HepG2 (cell line): Measurements from ENCODE around the gene TEKT5. TPM values are rescaled to one million over a fixed set of nuclear protein-coding genes. Genes with fewer than 3 reads are reported as not detected.
A peak's percentile ranks its signal among the peaks of the same experiment; 100 is the strongest.

ENCODE experiments used
- FOXC1 ChIP-seq: sonication (generic); formaldehyde crosslinking; IDR thresholded peaks from 2 replicates; pipeline ENCODE4 v1.8.0; 2022; ENCODE audit warnings: mild to moderate bottlenecking, missing genetic modification reagents, borderline replicate concordance
- NR1H2 ChIP-seq: sonication (generic); formaldehyde crosslinking; IDR thresholded peaks from 2 replicates; pipeline ENCODE4 v1.8.1; 2022; ENCODE audit warnings: low read depth, missing genetic modification reagents, borderline replicate concordance
- RNF2 ChIP-seq: fragments of 450-650 bp; conservative IDR thresholded peaks from 2 replicates; pipeline ENCODE4 v1.6.1; 2016; ENCODE audit warnings: low read depth
- SPEN ChIP-seq: sonication (generic); formaldehyde crosslinking; IDR thresholded peaks from 2 replicates; pipeline ENCODE4 v1.5.1; 2020; ENCODE audit warnings: low read depth, mild to moderate bottlenecking, missing genetic modification reagents
- ZFP90 ChIP-seq: sonication (generic); formaldehyde crosslinking; IDR thresholded peaks from 2 replicates; pipeline ENCODE4 v1.8.0; 2022; ENCODE audit warnings: missing genetic modification reagents, mild to moderate bottlenecking, inconsistent platforms, borderline replicate concordance
- ZNF101 ChIP-seq: sonication (generic); formaldehyde crosslinking; IDR thresholded peaks from 2 replicates; pipeline ENCODE4 v1.4.0; 2020; ENCODE audit warnings: mild to moderate bottlenecking, low read depth, missing genetic modification reagents, borderline replicate concordance
- ZNF441 ChIP-seq: sonication (generic); formaldehyde crosslinking; IDR thresholded peaks from 2 replicates; pipeline ENCODE4 v1.7.0; 2021; ENCODE audit warnings: missing genetic modification reagents, borderline replicate concordance
- ZNF737 ChIP-seq: sonication (generic); formaldehyde crosslinking; IDR thresholded peaks from 2 replicates; pipeline ENCODE4 v1.5.0; 2020; ENCODE audit warnings: missing genetic modification reagents, mild to moderate bottlenecking, borderline replicate concordance
- polyA plus RNA-seq, 8 experiments: library from polyadenylated mRNA; depleted of rRNA in 3 of 8; stranded (reverse) in 7 of 8; unstranded in 1 of 8; fragments of >200 nt; fragmentation: Illumina TruSeq in 4 of 8; extraction: Trizol in 4 of 8; gene quantifications; 2 replicates each; pipeline versions ENCODE4 v1.2.1 to v1.2.3, GENCODE V29; 2011 to 2016; ENCODE audit warnings: low read depth in 4 of 8, missing spikeins in 1 of 8, mixed read lengths in 1 of 8; ENCODE audit not compliant: insufficient read depth in 1 of 8
- total RNA-seq, 5 experiments: library from RNA; depleted of rRNA; stranded (reverse); fragments of >200 nt; fragmentation: Illumina TruSeq; extraction: Trizol; gene quantifications; 2 replicates each; pipeline ENCODE4 v1.2.3, GENCODE V29; 2016; ENCODE audit warnings: low read depth in 1 of 5
- TF ChIP-seq, protein P1 (sequence below): sonication (generic); formaldehyde crosslinking; IDR thresholded peaks from 2 replicates; pipeline ENCODE4 v1.4.0; 2020; ENCODE audit warnings: mild to moderate bottlenecking, low read depth, missing genetic modification reagents
- TF ChIP-seq, protein P2 (sequence below): IDR thresholded peaks from 2 replicates; pipeline ENCODE4 v1.6.1; 2018; ENCODE audit warnings: missing genetic modification reagents
- TF ChIP-seq, protein P3 (sequence below): sonication (generic); formaldehyde crosslinking; conservative IDR thresholded peaks from 2 replicates; pipeline ENCODE4 v1.8.0; 2022; ENCODE audit warnings: missing genetic modification reagents
- TF ChIP-seq, protein P4 (sequence below): sonication (generic); formaldehyde crosslinking; IDR thresholded peaks from 2 replicates; pipeline ENCODE4 v1.9.0; 2021; ENCODE audit warnings: missing genetic modification reagents, borderline replicate concordance
- TF ChIP-seq, protein P5 (sequence below): sonication (generic); formaldehyde crosslinking; IDR thresholded peaks from 2 replicates; pipeline ENCODE4 v1.9.0; 2021; ENCODE audit warnings: missing genetic modification reagents, mild to moderate bottlenecking, borderline replicate concordance
- TF ChIP-seq, protein P6 (sequence below): sonication (generic); formaldehyde crosslinking; IDR thresholded peaks from 2 replicates; pipeline ENCODE4 v1.4.0; 2020; ENCODE audit warnings: missing genetic modification reagents

Gene TEKT5
- total and polyA plus RNA-seq, 2 of the 13 experiments (the other 11 are each of a cell fraction or from before 2014, with no cell fraction given), result 0.16 TPM; not detected in 1

DNA sequence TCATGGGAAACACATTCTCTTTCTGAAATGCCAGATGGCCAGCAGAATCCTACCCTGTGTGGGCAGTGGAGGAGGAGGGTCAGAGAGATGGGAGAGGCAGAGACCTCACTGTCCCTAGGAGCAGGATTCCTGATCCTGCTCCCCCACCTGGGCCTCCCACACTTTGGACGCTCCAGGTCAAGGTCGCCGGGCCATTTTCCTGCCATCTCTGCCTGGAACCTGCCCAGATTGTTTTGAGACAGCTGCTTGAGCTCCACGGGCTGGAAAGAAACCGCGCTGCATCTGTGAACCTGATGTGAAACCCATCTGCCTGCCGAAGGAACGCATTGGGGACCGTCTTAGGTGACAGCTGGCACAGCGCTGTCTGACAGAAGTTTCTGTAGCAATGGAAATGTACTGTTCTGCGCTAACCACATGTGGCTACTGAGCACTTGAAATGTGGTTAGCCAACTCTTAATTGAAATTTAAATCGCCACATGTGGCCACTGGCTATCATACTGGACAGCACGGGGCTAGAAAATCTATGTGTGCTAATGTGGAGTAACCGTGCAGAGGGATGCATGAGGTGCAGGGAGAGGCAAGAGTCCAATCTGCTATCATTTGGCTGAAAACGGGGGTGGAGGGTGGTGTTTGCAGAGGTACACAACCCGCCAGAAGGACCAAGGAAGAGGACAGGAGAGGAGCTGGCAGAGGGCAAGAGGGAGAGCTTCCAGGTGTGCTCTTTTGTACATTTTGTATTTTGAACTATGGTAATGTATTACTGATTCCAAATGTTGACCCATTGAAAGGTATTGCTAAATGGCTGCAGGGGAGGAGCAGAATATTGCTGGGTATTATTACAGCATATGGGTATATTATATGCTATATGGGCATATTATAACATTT lies 33.5 kb upstream of the TEKT5 start (continued):
- TF ChIP-seq, protein P1, sequence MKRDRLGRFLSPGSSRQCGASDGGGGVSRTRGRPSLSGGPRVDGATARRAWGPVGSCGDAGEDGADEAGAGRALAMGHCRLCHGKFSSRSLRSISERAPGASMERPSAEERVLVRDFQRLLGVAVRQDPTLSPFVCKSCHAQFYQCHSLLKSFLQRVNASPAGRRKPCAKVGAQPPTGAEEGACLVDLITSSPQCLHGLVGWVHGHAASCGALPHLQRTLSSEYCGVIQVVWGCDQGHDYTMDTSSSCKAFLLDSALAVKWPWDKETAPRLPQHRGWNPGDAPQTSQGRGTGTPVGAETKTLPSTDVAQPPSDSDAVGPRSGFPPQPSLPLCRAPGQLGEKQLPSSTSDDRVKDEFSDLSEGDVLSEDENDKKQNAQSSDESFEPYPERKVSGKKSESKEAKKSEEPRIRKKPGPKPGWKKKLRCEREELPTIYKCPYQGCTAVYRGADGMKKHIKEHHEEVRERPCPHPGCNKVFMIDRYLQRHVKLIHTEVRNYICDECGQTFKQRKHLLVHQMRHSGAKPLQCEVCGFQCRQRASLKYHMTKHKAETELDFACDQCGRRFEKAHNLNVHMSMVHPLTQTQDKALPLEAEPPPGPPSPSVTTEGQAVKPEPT (CRISPR knock-in tag), result 0 out of 2 replicates have a peak, but pooled peaks have one; percentile 80
- TF ChIP-seq ZNF737 (CRISPR knock-in tag) (no peak), ZNF441 (CRISPR knock-in tag) (no peak; the same call in 1 of the 2 replicates), SPEN (CRISPR knock-in tag) (peak; percentile 73), ZFP90 (0 out of 2 replicates have a peak, but pooled peaks have one; percentile 27), ZNF101 (CRISPR knock-in tag) (no peak), RNF2 (no peak), FOXC1 (CRISPR knock-in tag) (no peak), NR1H2 (CRISPR knock-in tag) (no peak)
- TF ChIP-seq, protein P2, sequence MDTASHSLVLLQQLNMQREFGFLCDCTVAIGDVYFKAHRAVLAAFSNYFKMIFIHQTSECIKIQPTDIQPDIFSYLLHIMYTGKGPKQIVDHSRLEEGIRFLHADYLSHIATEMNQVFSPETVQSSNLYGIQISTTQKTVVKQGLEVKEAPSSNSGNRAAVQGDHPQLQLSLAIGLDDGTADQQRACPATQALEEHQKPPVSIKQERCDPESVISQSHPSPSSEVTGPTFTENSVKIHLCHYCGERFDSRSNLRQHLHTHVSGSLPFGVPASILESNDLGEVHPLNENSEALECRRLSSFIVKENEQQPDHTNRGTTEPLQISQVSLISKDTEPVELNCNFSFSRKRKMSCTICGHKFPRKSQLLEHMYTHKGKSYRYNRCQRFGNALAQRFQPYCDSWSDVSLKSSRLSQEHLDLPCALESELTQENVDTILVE (CRISPR knock-in tag), result 0 out of 2 replicates have a peak, but pooled peaks have one; percentile 13
- TF ChIP-seq, protein P3, sequence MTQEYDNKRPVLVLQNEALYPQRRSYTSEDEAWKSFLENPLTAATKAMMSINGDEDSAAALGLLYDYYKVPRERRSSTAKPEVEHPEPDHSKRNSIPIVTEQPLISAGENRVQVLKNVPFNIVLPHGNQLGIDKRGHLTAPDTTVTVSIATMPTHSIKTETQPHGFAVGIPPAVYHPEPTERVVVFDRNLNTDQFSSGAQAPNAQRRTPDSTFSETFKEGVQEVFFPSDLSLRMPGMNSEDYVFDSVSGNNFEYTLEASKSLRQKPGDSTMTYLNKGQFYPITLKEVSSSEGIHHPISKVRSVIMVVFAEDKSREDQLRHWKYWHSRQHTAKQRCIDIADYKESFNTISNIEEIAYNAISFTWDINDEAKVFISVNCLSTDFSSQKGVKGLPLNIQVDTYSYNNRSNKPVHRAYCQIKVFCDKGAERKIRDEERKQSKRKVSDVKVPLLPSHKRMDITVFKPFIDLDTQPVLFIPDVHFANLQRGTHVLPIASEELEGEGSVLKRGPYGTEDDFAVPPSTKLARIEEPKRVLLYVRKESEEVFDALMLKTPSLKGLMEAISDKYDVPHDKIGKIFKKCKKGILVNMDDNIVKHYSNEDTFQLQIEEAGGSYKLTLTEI (CRISPR knock-in tag), result no peak
- TF ChIP-seq, protein P4, sequence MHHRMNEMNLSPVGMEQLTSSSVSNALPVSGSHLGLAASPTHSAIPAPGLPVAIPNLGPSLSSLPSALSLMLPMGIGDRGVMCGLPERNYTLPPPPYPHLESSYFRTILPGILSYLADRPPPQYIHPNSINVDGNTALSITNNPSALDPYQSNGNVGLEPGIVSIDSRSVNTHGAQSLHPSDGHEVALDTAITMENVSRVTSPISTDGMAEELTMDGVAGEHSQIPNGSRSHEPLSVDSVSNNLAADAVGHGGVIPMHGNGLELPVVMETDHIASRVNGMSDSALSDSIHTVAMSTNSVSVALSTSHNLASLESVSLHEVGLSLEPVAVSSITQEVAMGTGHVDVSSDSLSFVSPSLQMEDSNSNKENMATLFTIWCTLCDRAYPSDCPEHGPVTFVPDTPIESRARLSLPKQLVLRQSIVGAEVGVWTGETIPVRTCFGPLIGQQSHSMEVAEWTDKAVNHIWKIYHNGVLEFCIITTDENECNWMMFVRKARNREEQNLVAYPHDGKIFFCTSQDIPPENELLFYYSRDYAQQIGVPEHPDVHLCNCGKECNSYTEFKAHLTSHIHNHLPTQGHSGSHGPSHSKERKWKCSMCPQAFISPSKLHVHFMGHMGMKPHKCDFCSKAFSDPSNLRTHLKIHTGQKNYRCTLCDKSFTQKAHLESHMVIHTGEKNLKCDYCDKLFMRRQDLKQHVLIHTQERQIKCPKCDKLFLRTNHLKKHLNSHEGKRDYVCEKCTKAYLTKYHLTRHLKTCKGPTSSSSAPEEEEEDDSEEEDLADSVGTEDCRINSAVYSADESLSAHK (CRISPR knock-in tag), result no peak
- TF ChIP-seq, protein P5, sequence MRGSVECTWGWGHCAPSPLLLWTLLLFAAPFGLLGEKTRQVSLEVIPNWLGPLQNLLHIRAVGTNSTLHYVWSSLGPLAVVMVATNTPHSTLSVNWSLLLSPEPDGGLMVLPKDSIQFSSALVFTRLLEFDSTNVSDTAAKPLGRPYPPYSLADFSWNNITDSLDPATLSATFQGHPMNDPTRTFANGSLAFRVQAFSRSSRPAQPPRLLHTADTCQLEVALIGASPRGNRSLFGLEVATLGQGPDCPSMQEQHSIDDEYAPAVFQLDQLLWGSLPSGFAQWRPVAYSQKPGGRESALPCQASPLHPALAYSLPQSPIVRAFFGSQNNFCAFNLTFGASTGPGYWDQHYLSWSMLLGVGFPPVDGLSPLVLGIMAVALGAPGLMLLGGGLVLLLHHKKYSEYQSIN (CRISPR knock-in tag), result no peak
- TF ChIP-seq, protein P6, sequence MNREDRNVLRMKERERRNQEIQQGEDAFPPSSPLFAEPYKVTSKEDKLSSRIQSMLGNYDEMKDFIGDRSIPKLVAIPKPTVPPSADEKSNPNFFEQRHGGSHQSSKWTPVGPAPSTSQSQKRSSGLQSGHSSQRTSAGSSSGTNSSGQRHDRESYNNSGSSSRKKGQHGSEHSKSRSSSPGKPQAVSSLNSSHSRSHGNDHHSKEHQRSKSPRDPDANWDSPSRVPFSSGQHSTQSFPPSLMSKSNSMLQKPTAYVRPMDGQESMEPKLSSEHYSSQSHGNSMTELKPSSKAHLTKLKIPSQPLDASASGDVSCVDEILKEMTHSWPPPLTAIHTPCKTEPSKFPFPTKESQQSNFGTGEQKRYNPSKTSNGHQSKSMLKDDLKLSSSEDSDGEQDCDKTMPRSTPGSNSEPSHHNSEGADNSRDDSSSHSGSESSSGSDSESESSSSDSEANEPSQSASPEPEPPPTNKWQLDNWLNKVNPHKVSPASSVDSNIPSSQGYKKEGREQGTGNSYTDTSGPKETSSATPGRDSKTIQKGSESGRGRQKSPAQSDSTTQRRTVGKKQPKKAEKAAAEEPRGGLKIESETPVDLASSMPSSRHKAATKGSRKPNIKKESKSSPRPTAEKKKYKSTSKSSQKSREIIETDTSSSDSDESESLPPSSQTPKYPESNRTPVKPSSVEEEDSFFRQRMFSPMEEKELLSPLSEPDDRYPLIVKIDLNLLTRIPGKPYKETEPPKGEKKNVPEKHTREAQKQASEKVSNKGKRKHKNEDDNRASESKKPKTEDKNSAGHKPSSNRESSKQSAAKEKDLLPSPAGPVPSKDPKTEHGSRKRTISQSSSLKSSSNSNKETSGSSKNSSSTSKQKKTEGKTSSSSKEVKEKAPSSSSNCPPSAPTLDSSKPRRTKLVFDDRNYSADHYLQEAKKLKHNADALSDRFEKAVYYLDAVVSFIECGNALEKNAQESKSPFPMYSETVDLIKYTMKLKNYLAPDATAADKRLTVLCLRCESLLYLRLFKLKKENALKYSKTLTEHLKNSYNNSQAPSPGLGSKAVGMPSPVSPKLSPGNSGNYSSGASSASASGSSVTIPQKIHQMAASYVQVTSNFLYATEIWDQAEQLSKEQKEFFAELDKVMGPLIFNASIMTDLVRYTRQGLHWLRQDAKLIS, result no peak
